Thyroid gland (tissue), 4 donors: ENCODE data around the gene RIMBP2.

Experiments
- CTCF ChIP-seq, 6 experiments: fragments of 200-600 bp in 3 of 6; fragments of 450-650 bp in 3 of 6; sonication (generic) in 3 of 6; IDR thresholded peaks; one replicate each; pipeline ENCODE4 v1.5.1; 2016 to 2019; ENCODE audit warnings: antibody characterized with exemption in 6 of 6, mild to moderate bottlenecking in 2 of 6, inconsistent platforms in 1 of 6, moderate library complexity in 1 of 6
- POLR2A ChIP-seq, 2 donors: fragments of 450-650 bp; IDR thresholded peaks; one replicate each; pipeline ENCODE4 v1.6.1; 2017; ENCODE audit warnings: antibody characterized with exemption in 2 of 2, mild to moderate bottlenecking in 2 of 2, moderate library complexity in 1 of 2

GRCh38 chr12:130576371-130576816 lies 139.7 kb downstream of the RIMBP2 start:
- TF ChIP-seq CTCF (IDR thresholded peaks at IDR 0.05) (no peak), POLR2A (IDR thresholded peaks at IDR 0.05) (no peak)
